Neuronal stem cell (in vitro differentiated cells): ENCODE results near the gene PLPP4.

ENCODE experiments used
- DNase-seq: peaks from one replicate; pipeline ENCODE4 v3.0.0-alpha.2; 2013; ENCODE audit warnings: low spot score
- H2AFZ ChIP-seq: one replicate; pipeline ENCODE4 v1.6.1; 2013; ENCODE audit warnings: mild to moderate bottlenecking, low read length, inconsistent platforms
- H2AK5ac ChIP-seq: 2 replicates; pipeline ENCODE4 v1.6.1; 2013; ENCODE audit warnings: low read depth, mild to moderate bottlenecking, inconsistent platforms, low read length, moderate library complexity, mixed read lengths
- H2BK120ac ChIP-seq: 2 replicates; pipeline ENCODE4 v1.6.1; 2013; ENCODE audit warnings: low read depth, mild to moderate bottlenecking, inconsistent platforms, low read length, moderate library complexity, mixed read lengths
- H2BK12ac ChIP-seq: one replicate; pipeline ENCODE4 v1.6.1; 2013; ENCODE audit warnings: low read length, inconsistent platforms
- H2BK15ac ChIP-seq: 2 replicates; pipeline ENCODE4 v1.6.1; 2013; ENCODE audit warnings: mild to moderate bottlenecking, low read length, inconsistent platforms, mixed read lengths
- H2BK5ac ChIP-seq: one replicate; pipeline ENCODE4 v1.6.1; 2013; ENCODE audit warnings: inconsistent platforms, mild to moderate bottlenecking, low read length, moderate library complexity
- H3K14ac ChIP-seq: one replicate; pipeline ENCODE4 v1.6.1; 2013; ENCODE audit warnings: low read length, inconsistent platforms
- H3K18ac ChIP-seq: 2 replicates; pipeline ENCODE4 v1.6.1; 2013; ENCODE audit warnings: low read length, inconsistent platforms
- H3K23ac ChIP-seq: 2 replicates; pipeline ENCODE4 v1.6.1; 2013; ENCODE audit warnings: low read depth, mild to moderate bottlenecking, mixed read lengths, low read length, inconsistent platforms; ENCODE audit not compliant: poor library complexity
- H3K27ac ChIP-seq: replicated peaks from 3 replicates; pipeline ENCODE4 v1.5.1; 2013; ENCODE audit warnings: low read length, inconsistent platforms
- H3K27me3 ChIP-seq, 3 experiments: 2 replicates each; pipeline ENCODE4 v1.6.1; 2013; ENCODE audit warnings: low read length in 3 of 3, mild to moderate bottlenecking in 2 of 3, inconsistent platforms in 1 of 3, low read depth in 1 of 3, mixed read lengths in 1 of 3, moderate library complexity in 1 of 3; ENCODE audit not compliant: control insufficient read depth in 3 of 3, insufficient read depth in 3 of 3
- H3K36me3 ChIP-seq, 2 donors: replicated peaks in 1 of 2; 2 replicates each; pipeline ENCODE4 v1.6.1; 2013; ENCODE audit warnings: low read length in 2 of 2; ENCODE audit not compliant: control insufficient read depth in 2 of 2, insufficient read depth in 2 of 2
- H3K4ac ChIP-seq: 2 replicates; pipeline ENCODE4 v1.6.1; 2013; ENCODE audit warnings: inconsistent platforms, mild to moderate bottlenecking, low read length, moderate library complexity
- H3K4me1 ChIP-seq, 2 donors: 1 replicate in 1 of 2; 2 replicates in 1 of 2; pipeline ENCODE4 v1.6.1; 2013; ENCODE audit warnings: low read length in 2 of 2, low read depth in 1 of 2; ENCODE audit not compliant: control insufficient read depth in 2 of 2, insufficient read depth in 1 of 2
- H3K4me2 ChIP-seq: one replicate; pipeline ENCODE4 v1.6.1; 2013; ENCODE audit warnings: mild to moderate bottlenecking, low read length, inconsistent platforms; ENCODE audit not compliant: insufficient read depth, poor library complexity, severe bottlenecking
- H3K4me3 ChIP-seq, 2 donors: 2 replicates each; pipeline ENCODE4 v1.5.1; 2013; ENCODE audit warnings: low read length in 2 of 2, mild to moderate bottlenecking in 2 of 2, inconsistent platforms in 1 of 2, moderate library complexity in 1 of 2
- H3K79me1 ChIP-seq: one replicate; pipeline ENCODE4 v1.6.1; 2013; ENCODE audit warnings: low read depth, mild to moderate bottlenecking, inconsistent platforms, low read length, moderate library complexity
- H3K9ac ChIP-seq: one replicate; pipeline ENCODE4 v1.6.1; 2013; ENCODE audit warnings: mild to moderate bottlenecking, low read depth, low read length, inconsistent platforms; ENCODE audit not compliant: poor library complexity
- H3K9me3 ChIP-seq, 2 donors: replicated peaks in 1 of 2; 2 replicates each; pipeline versions ENCODE3 to v1.6.1; 2013; ENCODE audit warnings: low read length in 2 of 2, mild to moderate bottlenecking in 2 of 2, inconsistent platforms in 1 of 2, low read depth in 1 of 2, mixed read lengths in 1 of 2, moderate library complexity in 1 of 2; ENCODE audit not compliant: control insufficient read depth in 2 of 2, insufficient read depth in 1 of 2
- H4K8ac ChIP-seq: one replicate; pipeline ENCODE4 v1.6.1; 2013; ENCODE audit warnings: low read depth, mild to moderate bottlenecking, inconsistent platforms, low read length, moderate library complexity
- H4K91ac ChIP-seq: one replicate; pipeline ENCODE4 v1.6.1; 2013; ENCODE audit warnings: low read length, low read depth, mild to moderate bottlenecking, inconsistent platforms; ENCODE audit not compliant: poor library complexity
- WGBS, 2 donors: extraction: QIAGEN DNeasy Blood & Tissue Kit; methylation state at CpG; one replicate each; pipeline ENCODE4 v1.1.7; 2013; ENCODE audit warnings: missing lambda C conversion rate in 2 of 2, mixed read lengths in 1 of 2; ENCODE audit not compliant: insufficient read length in 2 of 2, insufficient replicate concordance in 1 of 2; ENCODE audit errors: extremely low coverage in 2 of 2; 5-methylcytosine and 5-hydroxymethylcytosine counted together

Gene PLPP4

DNA sequence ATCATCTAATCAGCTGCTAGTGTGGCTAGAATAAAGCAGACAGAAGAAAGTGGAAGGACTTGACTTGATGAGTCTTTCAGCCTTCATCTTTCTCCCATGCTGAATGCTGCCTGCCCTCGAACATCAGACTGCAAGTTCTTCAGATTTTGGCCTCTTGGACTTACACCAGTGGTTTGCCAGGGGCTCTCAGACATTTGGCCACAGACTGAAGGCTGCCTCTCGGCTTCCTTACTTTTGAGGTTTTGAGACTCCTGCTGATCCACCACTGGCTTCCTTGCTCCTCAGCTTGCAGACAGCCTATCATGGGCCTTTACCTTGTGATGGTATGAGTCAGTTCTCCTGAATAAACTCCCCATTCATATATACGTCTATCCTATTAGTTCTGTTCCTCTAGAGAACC, 26.0 kb downstream of the PLPP4 start:
- H3K4me1 ChIP-seq = no peaks in the 10 kb centered on the region
- no peak for DNase-seq

DNA sequence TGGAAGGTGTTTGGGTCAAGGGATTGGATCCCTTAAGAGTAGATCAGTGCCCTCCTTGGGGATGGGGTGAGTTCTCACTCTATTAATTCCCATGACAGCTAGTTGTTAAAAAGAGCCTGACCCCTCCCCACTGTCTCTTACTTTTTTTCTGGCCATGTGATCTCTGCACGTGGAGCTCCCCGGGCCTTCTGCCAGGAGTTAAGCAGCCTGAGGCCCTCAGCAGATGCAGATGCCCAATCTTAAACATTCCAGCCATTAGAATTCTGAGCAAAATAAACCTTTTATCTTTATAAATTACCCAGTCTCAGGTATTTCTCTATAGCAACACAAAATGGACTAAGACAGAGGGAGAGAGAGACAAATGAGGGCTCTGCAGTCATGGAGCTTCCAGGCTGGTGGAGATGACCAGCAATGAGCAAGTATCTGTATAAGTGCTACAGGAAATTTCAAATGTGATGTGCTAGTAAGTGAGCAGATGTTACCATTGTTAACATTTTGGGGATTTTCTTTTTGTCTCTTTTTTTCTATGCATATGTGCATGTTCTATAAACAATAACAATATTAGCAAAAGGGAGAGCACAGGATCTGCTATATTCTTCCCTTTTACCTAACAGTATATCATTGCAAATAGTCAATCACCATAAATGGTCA, 26.7 kb downstream of the PLPP4 start:
- H3K4me1 ChIP-seq = no peaks in the 10 kb centered on the region
- no peaks in the 10 kb centered on the region for H3K79me1 ChIP-seq
- no peak overlapping the region for H3K27ac ChIP-seq
- no peak overlapping the region for H3K4me3 ChIP-seq
- H2BK15ac ChIP-seq = no peak overlapping the region
- no peaks in the 10 kb centered on the region for H3K27me3 ChIP-seq
- no peak overlapping the region for H2BK12ac ChIP-seq
- H3K23ac ChIP-seq = no peak overlapping the region
- no peak overlapping the region for H2BK120ac ChIP-seq
- H3K4me2 ChIP-seq = no peak overlapping the region
- H3K4ac ChIP-seq = no peak overlapping the region
- no peak overlapping the region for H3K9ac ChIP-seq
- H4K8ac ChIP-seq = no peak overlapping the region
- no peak overlapping the region for H4K91ac ChIP-seq
- H3K9me3 ChIP-seq = no peaks in the 10 kb centered on the region
- H2AK5ac ChIP-seq = no peak overlapping the region
- H3K36me3 ChIP-seq = no peaks in the 10 kb centered on the region
- no peak overlapping the region for H3K14ac ChIP-seq
- no peak for DNase-seq
- no CpG with 5 or more reads among the region's 2 CpGs for WGBS, 2 donors
- H2AFZ ChIP-seq = no peak overlapping the region
- no peak overlapping the region for H3K18ac ChIP-seq
- H2BK5ac ChIP-seq = no peak overlapping the region

More for the DNA sequence above, 26.0 kb downstream of the PLPP4 start:
- Histone ChIP-seq H2BK12ac (no peak overlapping the region), H4K91ac (no peak overlapping the region), H2BK15ac (no peak overlapping the region), H3K27me3 (no peaks in the 10 kb centered on the region), H3K18ac (no peak overlapping the region), H3K9me3 (no peaks in the 10 kb centered on the region), H3K14ac (no peak overlapping the region), H3K4ac (no peak overlapping the region), H3K4me3 (no peak overlapping the region), H2AFZ (no peak overlapping the region), H3K4me2 (no peak overlapping the region), H3K23ac (no peak overlapping the region), H2AK5ac (no peak overlapping the region), H2BK120ac (no peak overlapping the region), H2BK5ac (no peak overlapping the region), H3K79me1 (no peaks in the 10 kb centered on the region), H3K27ac (no peak overlapping the region), H4K8ac (no peak overlapping the region), H3K36me3 (no peaks in the 10 kb centered on the region), H3K9ac (no peak overlapping the region)
- no CpG with 5 or more reads among the region's 3 CpGs for WGBS, 2 donors

DNA sequence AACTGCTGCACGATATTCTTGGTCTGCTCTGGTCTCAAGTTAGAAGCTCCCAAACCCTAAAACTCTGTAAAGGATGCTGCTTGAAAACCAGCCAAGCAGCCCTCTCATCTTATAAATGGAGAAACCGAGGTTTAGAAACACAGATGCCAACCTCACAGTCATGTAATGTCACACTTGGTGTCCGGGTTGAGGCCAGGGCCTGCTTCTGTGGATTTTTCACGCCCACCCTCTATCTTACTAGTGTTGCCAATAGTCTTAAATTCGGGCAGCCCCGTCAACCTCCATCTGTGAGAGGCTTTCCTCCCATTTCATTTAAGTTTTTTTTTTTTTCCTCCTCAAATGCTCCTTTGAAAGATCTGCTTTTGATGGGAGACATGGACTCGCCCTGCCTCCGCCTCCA, 28.9 kb downstream of the PLPP4 start:
- no peaks in the 10 kb centered on the region for H3K79me1 ChIP-seq
- DNase-seq = no peak
- no peak overlapping the region for H3K18ac ChIP-seq
- no peak overlapping the region for H3K4me3 ChIP-seq
- H3K4ac ChIP-seq = no peak overlapping the region
- no peak overlapping the region for H2AK5ac ChIP-seq
- no peak overlapping the region for H2BK5ac ChIP-seq
- H2BK12ac ChIP-seq = no peak overlapping the region
- no peak overlapping the region for H2BK120ac ChIP-seq
- H3K4me2 ChIP-seq = no peak overlapping the region
- no peak overlapping the region for H3K27ac ChIP-seq
- no peaks in the 10 kb centered on the region for H3K36me3 ChIP-seq
- H2AFZ ChIP-seq = no peak overlapping the region
- H4K91ac ChIP-seq = no peak overlapping the region
- H3K14ac ChIP-seq = no peak overlapping the region
- no peak overlapping the region for H2BK15ac ChIP-seq
- WGBS, 2 donors = no CpG with 5 or more reads among the region's 8 CpGs
- H3K4me1 ChIP-seq = peaks cover 0 to 6% of the 10 kb centered on the region in 2 donors
- no peak overlapping the region for H3K9ac ChIP-seq
- no peaks in the 10 kb centered on the region for H3K9me3 ChIP-seq
- H3K27me3 ChIP-seq = no peaks in the 10 kb centered on the region
- H4K8ac ChIP-seq = no peak overlapping the region
- no peak overlapping the region for H3K23ac ChIP-seq

DNA sequence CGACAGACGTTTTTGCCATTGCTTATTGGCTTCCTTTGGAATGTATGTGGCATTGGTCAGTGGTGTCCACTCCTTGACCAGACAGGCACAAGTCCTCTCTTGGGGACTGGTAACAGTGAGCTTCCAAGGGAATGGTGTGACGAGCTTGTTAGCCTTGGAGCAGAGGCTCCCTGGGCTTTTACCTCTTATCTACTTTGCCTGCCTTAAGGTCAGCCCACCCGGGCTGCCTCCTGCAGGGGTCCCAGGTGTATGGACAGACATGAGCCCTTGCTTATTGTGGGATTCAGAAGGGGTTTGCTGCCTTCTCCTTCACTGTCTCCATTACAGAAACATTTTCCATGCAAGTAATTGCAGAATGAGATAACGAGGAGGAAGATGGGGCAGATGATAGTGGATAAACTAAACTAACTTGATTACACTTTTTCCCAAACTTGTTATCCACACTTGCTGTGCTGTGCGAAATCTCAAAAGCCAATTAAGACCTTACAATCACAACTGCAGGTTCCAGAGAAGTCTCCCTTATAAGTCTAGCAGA, 29.7 kb downstream of the PLPP4 start:
- no CpG with 5 or more reads among the region's 6 CpGs for WGBS, 2 donors

More for the DNA sequence above, 29.7 kb downstream of the PLPP4 start:
- Histone ChIP-seq H4K91ac (no peak overlapping the region), H3K9ac (no peak overlapping the region), H3K36me3 (no peaks in the 10 kb centered on the region), H3K79me1 (no peaks in the 10 kb centered on the region), H2BK5ac (no peak overlapping the region), H2BK12ac (no peak overlapping the region), H3K14ac (no peak overlapping the region), H3K27me3 (no peaks in the 10 kb centered on the region), H2BK15ac (no peak overlapping the region), H3K4ac (no peak overlapping the region), H4K8ac (no peak overlapping the region), H3K4me1 (peaks cover 0 to 6% of the 10 kb centered on the region in 2 donors), H2BK120ac (no peak overlapping the region), H3K27ac (no peak overlapping the region), H3K23ac (no peak overlapping the region), H2AK5ac (no peak overlapping the region), H3K9me3 (no peaks in the 10 kb centered on the region), H2AFZ (no peak overlapping the region), H3K18ac (no peak overlapping the region), H3K4me3 (no peak overlapping the region), H3K4me2 (no peak overlapping the region)
- no peak for DNase-seq
